Endothelial cell of umbilical vein (primary cell): ENCODE measurements around the gene PHF2.

Experiments used
- EZH2 ChIP-seq: IDR thresholded peaks from 2 replicates; pipeline ENCODE4 v1.6.1; 2012; ENCODE audit warnings: borderline replicate concordance, low read depth, mild to moderate bottlenecking, moderate library complexity, low read length, inconsistent platforms; ENCODE audit not compliant: severe bottlenecking
- FOS ChIP-seq: IDR thresholded peaks from 2 replicates; pipeline ENCODE4 v1.6.1; 2011; ENCODE audit warnings: mild to moderate bottlenecking, low read length, moderate library complexity, borderline replicate concordance; ENCODE audit not compliant: insufficient read depth
- GATA2 ChIP-seq: IDR thresholded peaks from 2 replicates; pipeline ENCODE4 v1.7.0; 2011; ENCODE audit warnings: low read depth, mild to moderate bottlenecking, moderate library complexity, mixed read lengths, low read length; ENCODE audit not compliant: insufficient read length, insufficient read depth
- MYC ChIP-seq: IDR thresholded peaks from one replicate; pipeline ENCODE4 v1.6.1; 2011; ENCODE audit warnings: mild to moderate bottlenecking, low read depth, low read length
- POLR2A ChIP-seq: IDR thresholded peaks from 2 replicates; pipeline ENCODE4 v1.6.1; 2012; ENCODE audit warnings: low read depth, mild to moderate bottlenecking, control low read depth, low read length
- POLR2AphosphoS5 ChIP-seq: IDR thresholded peaks from 2 replicates; pipeline ENCODE4 v1.6.1; 2012; ENCODE audit warnings: low read depth, mild to moderate bottlenecking, control low read depth, low read length, moderate library complexity; ENCODE audit not compliant: insufficient read depth
- TF ChIP-seq, protein P1 (sequence below), 2 donors: IDR thresholded peaks; 1 replicate in 1 of 2; 2 replicates in 1 of 2; pipeline ENCODE4 v1.5.1; 2011; ENCODE audit warnings: low read length in 2 of 2, mild to moderate bottlenecking in 2 of 2, moderate library complexity in 2 of 2, control low read depth in 1 of 2, inconsistent platforms in 1 of 2, low read depth in 1 of 2; ENCODE audit not compliant: insufficient read depth in 1 of 2; ENCODE audit errors: extremely low read depth in 1 of 2
- TF ChIP-seq, protein P2 (sequence below): IDR thresholded peaks from 2 replicates; pipeline ENCODE4 v1.6.1; 2011; ENCODE audit not compliant: insufficient read depth, insufficient read length

DNA sequence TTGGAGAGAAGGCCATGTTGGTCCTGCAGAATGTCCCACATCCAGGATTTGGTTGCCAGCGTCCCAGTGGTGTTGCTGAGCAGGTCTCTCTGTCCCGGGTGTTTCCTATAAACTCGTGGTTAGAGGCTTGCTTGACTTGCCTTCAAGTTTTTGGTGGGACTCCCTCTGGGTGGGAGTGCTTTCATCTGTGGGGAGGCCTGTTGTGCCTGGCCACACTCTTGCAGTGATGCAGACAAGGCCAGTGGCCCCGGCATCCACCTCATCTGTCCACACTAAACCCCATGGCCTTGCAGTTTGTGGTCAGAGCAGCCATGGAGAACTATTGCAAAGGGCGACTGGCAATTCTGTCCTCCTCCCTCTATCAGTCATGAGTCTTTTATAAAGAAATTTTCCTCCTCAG is 71.8 kb downstream of the PHF2 start:
- TF ChIP-seq, protein P1, sequence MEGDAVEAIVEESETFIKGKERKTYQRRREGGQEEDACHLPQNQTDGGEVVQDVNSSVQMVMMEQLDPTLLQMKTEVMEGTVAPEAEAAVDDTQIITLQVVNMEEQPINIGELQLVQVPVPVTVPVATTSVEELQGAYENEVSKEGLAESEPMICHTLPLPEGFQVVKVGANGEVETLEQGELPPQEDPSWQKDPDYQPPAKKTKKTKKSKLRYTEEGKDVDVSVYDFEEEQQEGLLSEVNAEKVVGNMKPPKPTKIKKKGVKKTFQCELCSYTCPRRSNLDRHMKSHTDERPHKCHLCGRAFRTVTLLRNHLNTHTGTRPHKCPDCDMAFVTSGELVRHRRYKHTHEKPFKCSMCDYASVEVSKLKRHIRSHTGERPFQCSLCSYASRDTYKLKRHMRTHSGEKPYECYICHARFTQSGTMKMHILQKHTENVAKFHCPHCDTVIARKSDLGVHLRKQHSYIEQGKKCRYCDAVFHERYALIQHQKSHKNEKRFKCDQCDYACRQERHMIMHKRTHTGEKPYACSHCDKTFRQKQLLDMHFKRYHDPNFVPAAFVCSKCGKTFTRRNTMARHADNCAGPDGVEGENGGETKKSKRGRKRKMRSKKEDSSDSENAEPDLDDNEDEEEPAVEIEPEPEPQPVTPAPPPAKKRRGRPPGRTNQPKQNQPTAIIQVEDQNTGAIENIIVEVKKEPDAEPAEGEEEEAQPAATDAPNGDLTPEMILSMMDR (IDR thresholded peaks at IDR 0.05; ENCODE audit: extremely low read depth in 1 of 2, insufficient read depth in 1 of 2, low read depth in 1 of 2, low read length in 2 of 2) = no peak
- no peak for TF ChIP-seq EZH2
- TF ChIP-seq POLR2A = no peak
- TF ChIP-seq POLR2AphosphoS5 = no peak
- TF ChIP-seq, protein P2, sequence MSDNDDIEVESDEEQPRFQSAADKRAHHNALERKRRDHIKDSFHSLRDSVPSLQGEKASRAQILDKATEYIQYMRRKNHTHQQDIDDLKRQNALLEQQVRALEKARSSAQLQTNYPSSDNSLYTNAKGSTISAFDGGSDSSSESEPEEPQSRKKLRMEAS = no peak
- TF ChIP-seq MYC = no peak
- no peak for TF ChIP-seq FOS
- TF ChIP-seq GATA2 = no peak
